SK-N-SH treated with all-trans-retinoic acid at 6 μM for 48 hours (cell line): ENCODE measurements around the gene INSM1.

Experiments used
- ATAC-seq: fragments of 200-7000 bp; cut with Tn5 transposase; 3 replicates; pipeline ENCODE4 v1.9.1; 2020; ENCODE audit warnings: mild to moderate bottlenecking, moderate library complexity
- ARNTL ChIP-seq: fragments of 450-650 bp; formaldehyde crosslinking; IDR thresholded peaks from 2 replicates; pipeline ENCODE4 v1.5.0; 2020; ENCODE audit warnings: low read depth, mild to moderate bottlenecking, moderate library complexity, borderline replicate concordance
- BACH2 ChIP-seq: fragments of 250-450 bp; sonication (Bioruptor Pico); IDR thresholded peaks from 2 replicates; pipeline ENCODE4 v1.9.0; 2021; ENCODE audit warnings: mild to moderate bottlenecking, borderline replicate concordance
- CREB5 ChIP-seq: fragments of 250-450 bp; sonication (Bioruptor Pico); IDR thresholded peaks from 2 replicates; pipeline ENCODE4 v1.5.1; 2020; ENCODE audit warnings: low read depth, mild to moderate bottlenecking, moderate library complexity
- CSDC2 ChIP-seq: fragments of 250-450 bp; sonication (Bioruptor Pico); IDR thresholded peaks from 2 replicates; pipeline ENCODE4 v1.5.0; 2020; ENCODE audit warnings: mild to moderate bottlenecking, moderate library complexity
- CSRNP3 ChIP-seq: fragments of 250-450 bp; sonication (Bioruptor Pico); IDR thresholded peaks from 2 replicates; pipeline ENCODE4 v1.5.1; 2021; ENCODE audit warnings: mild to moderate bottlenecking, moderate library complexity
- GLIS3 ChIP-seq: fragments of 250-450 bp; sonication (Bioruptor Pico); IDR thresholded peaks from 2 replicates; pipeline ENCODE4 v1.5.0; 2020; ENCODE audit warnings: mild to moderate bottlenecking, moderate library complexity
- ISL1 ChIP-seq: fragments of 250-450 bp; sonication (Bioruptor Pico); IDR thresholded peaks from 2 replicates; pipeline ENCODE4 v2.1.2; 2022; ENCODE audit warnings: mild to moderate bottlenecking, moderate library complexity
- OSR1 ChIP-seq: fragments of 250-450 bp; sonication (Bioruptor Pico); IDR thresholded peaks from 2 replicates; pipeline ENCODE4 v1.8.0; 2022; ENCODE audit warnings: moderate library complexity, mild to moderate bottlenecking, inconsistent platforms
- PATZ1 ChIP-seq: fragments of 250-450 bp; sonication (Bioruptor Pico); IDR thresholded peaks from 2 replicates; pipeline ENCODE4 v1.8.0; 2020; ENCODE audit warnings: mild to moderate bottlenecking, moderate library complexity, borderline replicate concordance
- PPARA ChIP-seq: fragments of 250-450 bp; sonication (Bioruptor Pico); IDR thresholded peaks from 2 replicates; pipeline ENCODE4 v1.5.0; 2020; ENCODE audit warnings: mild to moderate bottlenecking, borderline replicate concordance
- RARB ChIP-seq: fragments of 250-450 bp; sonication (Bioruptor Pico); IDR thresholded peaks from 2 replicates; pipeline ENCODE4 v1.8.0; 2021; ENCODE audit warnings: mild to moderate bottlenecking, moderate library complexity
- SNAI2 ChIP-seq: fragments of 250-450 bp; sonication (Bioruptor Pico); IDR thresholded peaks from 2 replicates; pipeline ENCODE4 v1.5.0; 2020; ENCODE audit warnings: mild to moderate bottlenecking, moderate library complexity
- TCF4 ChIP-seq: fragments of 250-450 bp; sonication (Bioruptor Pico); IDR thresholded peaks from 2 replicates; pipeline ENCODE4 v1.8.0; 2021; ENCODE audit warnings: mild to moderate bottlenecking, moderate library complexity, borderline replicate concordance
- TOX ChIP-seq: fragments of 250-450 bp; sonication (Bioruptor Pico); IDR thresholded peaks from 2 replicates; pipeline ENCODE4 v1.8.0; 2021; ENCODE audit warnings: mild to moderate bottlenecking, moderate library complexity, borderline replicate concordance
- TSHZ2 ChIP-seq: fragments of 250-450 bp; sonication (Bioruptor Pico); IDR thresholded peaks from 2 replicates; pipeline ENCODE4 v1.5.0; 2020; ENCODE audit warnings: mild to moderate bottlenecking, moderate library complexity
- ZC3H10 ChIP-seq: fragments of 250-450 bp; sonication (Bioruptor Pico); IDR thresholded peaks from 2 replicates; pipeline ENCODE4 v1.5.1; 2021; ENCODE audit warnings: mild to moderate bottlenecking, moderate library complexity
- ZFP3 ChIP-seq: fragments of 250-450 bp; sonication (Bioruptor Pico); IDR thresholded peaks from 2 replicates; pipeline ENCODE4 v1.5.0; 2020; ENCODE audit warnings: mild to moderate bottlenecking, moderate library complexity
- ZFP30 ChIP-seq: fragments of 450-650 bp; formaldehyde crosslinking; IDR thresholded peaks from 2 replicates; pipeline ENCODE4 v1.5.0; 2022; ENCODE audit warnings: mild to moderate bottlenecking, moderate library complexity
- ZNF565 ChIP-seq: fragments of 450-650 bp; formaldehyde crosslinking; conservative IDR thresholded peaks from 2 replicates; pipeline ENCODE4 v1.5.0; 2020; ENCODE audit warnings: low read depth, mild to moderate bottlenecking, moderate library complexity
- ZNF70 ChIP-seq: fragments of 450-650 bp; formaldehyde crosslinking; IDR thresholded peaks from 2 replicates; pipeline ENCODE4 v1.5.0; 2020; ENCODE audit warnings: mild to moderate bottlenecking, moderate library complexity
- ZNF8 ChIP-seq: fragments of 450-650 bp; formaldehyde crosslinking; IDR thresholded peaks from 2 replicates; pipeline ENCODE4 v1.5.0; 2020; ENCODE audit warnings: mild to moderate bottlenecking, moderate library complexity

Gene INSM1

GRCh38 chr20:20390393-20390792, 22.5 kb downstream of the INSM1 start (continued):
- no peak for TF ChIP-seq CREB5
- no peak for TF ChIP-seq CSDC2 (CRISPR knock-in tag)
- TF ChIP-seq TOX (CRISPR knock-in tag) = no peak
- TF ChIP-seq GLIS3 (CRISPR knock-in tag) = no peak
- TF ChIP-seq ZNF70 (CRISPR knock-in tag) = no peak
- TF ChIP-seq ZNF565 = no peak
- TF ChIP-seq BACH2 (CRISPR knock-in tag) = no peak
- TF ChIP-seq RARB (CRISPR knock-in tag) = no peak
- TF ChIP-seq ISL1 (CRISPR knock-in tag) = no peak
- no peak for TF ChIP-seq ZFP3

- TF ChIP-seq ZNF70 (CRISPR knock-in tag) (no peak), TSHZ2 (CRISPR knock-in tag) (no peak), OSR1 (CRISPR knock-in tag) (no peak), ISL1 (CRISPR knock-in tag) (no peak), TCF4 (no peak), BACH2 (CRISPR knock-in tag) (no peak), ZFP30 (CRISPR knock-in tag) (no peak), CSRNP3 (CRISPR knock-in tag) (no peak), CSDC2 (CRISPR knock-in tag) (no peak), PPARA (CRISPR knock-in tag) (no peak), PATZ1 (CRISPR knock-in tag) (no peak), ARNTL (CRISPR knock-in tag) (no peak), SNAI2 (CRISPR knock-in tag) (no peak), GLIS3 (CRISPR knock-in tag) (no peak), ZC3H10 (CRISPR knock-in tag) (no peak)
These were observed 23.2 kb downstream of the INSM1 start for GRCh38 chr20:20391115-20391514.

GRCh38 chr20:20391766-20392165, 23.9 kb downstream of the INSM1 start:
- no peak for ATAC-seq
- TF ChIP-seq TOX (CRISPR knock-in tag) (no peak), ISL1 (CRISPR knock-in tag) (no peak), RARB (CRISPR knock-in tag) (no peak), ZNF565 (no peak), TCF4 (no peak), CSRNP3 (CRISPR knock-in tag) (no peak), OSR1 (CRISPR knock-in tag) (no peak), TSHZ2 (CRISPR knock-in tag) (no peak), CSDC2 (CRISPR knock-in tag) (no peak), ZNF70 (CRISPR knock-in tag) (no peak), BACH2 (CRISPR knock-in tag) (no peak), SNAI2 (CRISPR knock-in tag) (no peak), ARNTL (CRISPR knock-in tag) (no peak), ZNF8 (CRISPR knock-in tag) (no peak), GLIS3 (CRISPR knock-in tag) (no peak)

More at GRCh38 chr20:20391115-20391514, 23.2 kb downstream of the INSM1 start:
- no peak for ATAC-seq
